Gastroesophageal sphincter (tissue), 4 donors: ENCODE results near the gene GAS2. TPM values are rescaled to one million over a fixed set of nuclear protein-coding genes. Genes with fewer than 3 reads are reported as not detected.
A peak's percentile ranks its signal among the peaks of the same experiment; 100 is the strongest.

ENCODE experiments used
- ATAC-seq: fragments of 150-250 bp; one replicate; pipeline ENCODE4 v1.9.1; 2016; ENCODE audit warnings: mild to moderate bottlenecking, moderate library complexity
- H3K27ac ChIP-seq, 4 donors: fragments of 200-600 bp; sonication (generic) in 3 of 4; 1 replicate in 3 of 4; 2 replicates in 1 of 4; pipeline ENCODE4 v1.5.1; 2016 to 2019
- H3K27me3 ChIP-seq: fragments of 200-600 bp; sonication (generic); one replicate; pipeline ENCODE4 v1.5.1; 2019
- H3K36me3 ChIP-seq, 2 donors: fragments of 200-600 bp; sonication (generic); one replicate each; pipeline ENCODE4 v1.5.1; 2019; ENCODE audit warnings: control low read depth in 1 of 2
- H3K4me1 ChIP-seq, 3 donors: fragments of 200-600 bp; sonication (generic); 1 replicate in 2 of 3; 2 replicates in 1 of 3; pipeline ENCODE4 v1.5.1; 2016 to 2019; ENCODE audit warnings: control low read depth in 2 of 3
- H3K4me3 ChIP-seq, 2 donors: fragments of 200-600 bp; sonication (generic); one replicate each; pipeline ENCODE4 v1.5.1; 2019; ENCODE audit warnings: mild to moderate bottlenecking in 1 of 2, moderate library complexity in 1 of 2
- H3K9me3 ChIP-seq, 3 donors: fragments of 200-600 bp; sonication (generic); one replicate each; pipeline ENCODE4 v1.5.1; 2017 to 2019; ENCODE audit warnings: control low read depth in 2 of 3
- EP300 ChIP-seq: sonication (generic); formaldehyde crosslinking; IDR thresholded peaks from one replicate; pipeline ENCODE4 v1.6.1; 2017; ENCODE audit warnings: antibody characterized with exemption, mild to moderate bottlenecking
- POLR2A ChIP-seq, 2 donors: fragments of 450-650 bp; IDR thresholded peaks; one replicate each; pipeline ENCODE4 v1.6.1; 2017; ENCODE audit warnings: antibody characterized with exemption in 2 of 2, mild to moderate bottlenecking in 2 of 2, moderate library complexity in 1 of 2
- POLR2AphosphoS5 ChIP-seq: sonication (generic); formaldehyde crosslinking; IDR thresholded peaks from one replicate; pipeline ENCODE4 v1.6.1; 2017; ENCODE audit warnings: antibody characterized with exemption
- WGBS, 2 donors: methylation state at CpG; one replicate each; pipeline ENCODE4 v1.1.5; 2018; ENCODE audit warnings: low coverage in 1 of 2; 5-methylcytosine and 5-hydroxymethylcytosine counted together
- total RNA-seq, 4 donors: library from RNA; depleted of rRNA; stranded (reverse); fragments of >200 nt; gene quantifications; one replicate each; pipeline ENCODE4 v1.1.0, GENCODE V29; 2016
- TF ChIP-seq, protein P1 (sequence below), 4 experiments: fragments of 200-600 bp in 2 of 4; fragments of 450-650 bp in 2 of 4; sonication (generic) in 1 of 4; IDR thresholded peaks; one replicate each; pipeline ENCODE4 v1.5.1; 2017 to 2019; ENCODE audit warnings: antibody characterized with exemption in 4 of 4, mild to moderate bottlenecking in 2 of 4, moderate library complexity in 2 of 4

Gene GAS2
- total RNA-seq, 4 donors from 2014 or later: 0.67 to 1.4 (median 0.86) TPM

DNA sequence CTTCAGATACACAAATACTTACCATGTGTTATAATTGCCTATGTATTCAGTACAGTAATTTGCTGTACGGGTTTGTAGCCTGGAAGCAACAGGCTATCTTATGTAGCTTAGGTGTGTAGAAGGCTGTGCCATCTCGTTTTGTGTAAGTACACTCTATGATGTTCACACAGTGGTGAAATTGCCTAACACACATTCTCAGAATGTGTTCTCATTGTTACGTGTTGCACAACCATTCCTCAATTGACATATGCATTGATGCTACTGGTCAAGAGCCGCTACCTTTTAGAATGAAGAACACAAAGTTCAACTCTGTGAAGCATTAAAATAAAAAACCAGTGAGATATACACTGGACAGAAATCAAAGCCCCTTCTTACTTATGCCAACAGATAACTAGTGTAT, 136.4 kb downstream of the GAS2 start:
- H3K9me3 ChIP-seq: no peaks in the 10 kb centered on the region
- no peak for TF ChIP-seq POLR2AphosphoS5
- TF ChIP-seq, protein P1, sequence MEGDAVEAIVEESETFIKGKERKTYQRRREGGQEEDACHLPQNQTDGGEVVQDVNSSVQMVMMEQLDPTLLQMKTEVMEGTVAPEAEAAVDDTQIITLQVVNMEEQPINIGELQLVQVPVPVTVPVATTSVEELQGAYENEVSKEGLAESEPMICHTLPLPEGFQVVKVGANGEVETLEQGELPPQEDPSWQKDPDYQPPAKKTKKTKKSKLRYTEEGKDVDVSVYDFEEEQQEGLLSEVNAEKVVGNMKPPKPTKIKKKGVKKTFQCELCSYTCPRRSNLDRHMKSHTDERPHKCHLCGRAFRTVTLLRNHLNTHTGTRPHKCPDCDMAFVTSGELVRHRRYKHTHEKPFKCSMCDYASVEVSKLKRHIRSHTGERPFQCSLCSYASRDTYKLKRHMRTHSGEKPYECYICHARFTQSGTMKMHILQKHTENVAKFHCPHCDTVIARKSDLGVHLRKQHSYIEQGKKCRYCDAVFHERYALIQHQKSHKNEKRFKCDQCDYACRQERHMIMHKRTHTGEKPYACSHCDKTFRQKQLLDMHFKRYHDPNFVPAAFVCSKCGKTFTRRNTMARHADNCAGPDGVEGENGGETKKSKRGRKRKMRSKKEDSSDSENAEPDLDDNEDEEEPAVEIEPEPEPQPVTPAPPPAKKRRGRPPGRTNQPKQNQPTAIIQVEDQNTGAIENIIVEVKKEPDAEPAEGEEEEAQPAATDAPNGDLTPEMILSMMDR (IDR thresholded peaks at IDR 0.05): no peak
- no peak for TF ChIP-seq EP300
- TF ChIP-seq POLR2A (IDR thresholded peaks at IDR 0.05): no peak
- no peaks in the 10 kb centered on the region for H3K4me1 ChIP-seq
- H3K36me3 ChIP-seq: no peaks in the 10 kb centered on the region
- WGBS, 2 donors: 84 to 93% methylated on average over 4 of the region's 4 CpGs
- H3K4me3 ChIP-seq: no peak overlapping the region
- no peaks in the 10 kb centered on the region for H3K27me3 ChIP-seq
- no peak overlapping the region for H3K27ac ChIP-seq
- ATAC-seq: no peak

DNA sequence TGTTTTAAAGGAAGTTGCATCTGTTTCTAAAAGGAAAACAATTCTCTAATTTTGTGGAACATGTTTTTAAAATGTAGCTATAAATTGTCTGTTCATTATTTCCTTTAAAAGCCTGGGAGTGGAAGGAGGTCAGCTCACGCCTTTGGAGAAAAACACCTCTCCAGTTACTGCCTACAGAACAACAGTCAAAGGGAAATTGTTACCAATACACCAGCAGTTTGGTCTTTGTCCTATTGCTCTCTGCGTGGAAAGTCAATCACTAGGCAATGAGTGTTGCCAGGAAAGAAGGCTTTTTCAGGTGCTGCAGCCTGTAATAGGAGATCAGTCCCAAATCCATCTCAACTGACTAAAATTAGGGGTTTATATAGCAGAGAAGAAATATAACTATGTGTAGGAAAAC, 141.0 kb downstream of the GAS2 start:
- Histone ChIP-seq H3K27me3 (no peaks in the 10 kb centered on the region), H3K27ac (no peak overlapping the region), H3K9me3 (no peaks in the 10 kb centered on the region), H3K4me1 (peaks cover 0 to 7% (median 0%) of the 10 kb centered on the region in 3 donors), H3K4me3 (no peak overlapping the region), H3K36me3 (no peaks in the 10 kb centered on the region)
- WGBS, 2 donors: 50 to 69% methylated on average over 1 to 2 of the region's 2 CpGs
- TF ChIP-seq POLR2A (IDR thresholded peaks at IDR 0.05) (no peak), EP300 (no peak), POLR2AphosphoS5 (no peak)
- TF ChIP-seq, protein P1 (IDR thresholded peaks at IDR 0.05): no peak
- ATAC-seq: no peak

GRCh38 chr11:22807855-22808570, 141.6 kb downstream of the GAS2 start:
- WGBS, 2 donors: 79 to 83% methylated on average over 2 of the region's 2 CpGs
- ATAC-seq: no peak
- Histone ChIP-seq H3K4me3 (no peak overlapping the region), H3K4me1 (peaks cover 0 to 7% (median 0%) of the 10 kb centered on the region in 3 donors), H3K27me3 (no peaks in the 10 kb centered on the region), H3K9me3 (no peaks in the 10 kb centered on the region), H3K27ac (peak overlapping the region in 1 of 4 donors; percentile 25), H3K36me3 (no peaks in the 10 kb centered on the region)
- TF ChIP-seq EP300 (no peak), POLR2AphosphoS5 (no peak), POLR2A (IDR thresholded peaks at IDR 0.05) (no peak)
- TF ChIP-seq, protein P1 (IDR thresholded peaks at IDR 0.05): no peak

- 47 to 81% methylated on average over 2 to 3 of the region's 3 CpGs for WGBS, 2 donors
- TF ChIP-seq POLR2A (IDR thresholded peaks at IDR 0.05) (no peak), EP300 (no peak), POLR2AphosphoS5 (no peak)
- TF ChIP-seq, protein P1 (IDR thresholded peaks at IDR 0.05): no peak
- Histone ChIP-seq H3K36me3 (no peaks in the 10 kb centered on the region), H3K4me1 (peaks cover 0 to 7% (median 0%) of the 10 kb centered on the region in 3 donors), H3K9me3 (no peaks in the 10 kb centered on the region), H3K27ac (peak overlapping the region in 1 of 4 donors; percentile 25), H3K27me3 (no peaks in the 10 kb centered on the region), H3K4me3 (no peak overlapping the region)
- no peak for ATAC-seq
These were observed 142.3 kb downstream of the GAS2 start for GRCh38 chr11:22808571-22809197.

GRCh38 chr11:22809893-22810292, 143.5 kb downstream of the GAS2 start:
- H3K9me3 ChIP-seq: no peaks in the 10 kb centered on the region
- no peak overlapping the region for H3K4me3 ChIP-seq
- no peaks in the 10 kb centered on the region for H3K36me3 ChIP-seq
- ATAC-seq: no peak
- no peaks in the 10 kb centered on the region for H3K27me3 ChIP-seq
- H3K27ac ChIP-seq: no peak overlapping the region
- 73 to 82% methylated on average over 3 of the region's 3 CpGs for WGBS, 2 donors
- H3K4me1 ChIP-seq: peaks cover 0 to 7% (median 0%) of the 10 kb centered on the region in 3 donors
- no peak for TF ChIP-seq POLR2A (IDR thresholded peaks at IDR 0.05)
- TF ChIP-seq, protein P1 (IDR thresholded peaks at IDR 0.05): no peak
- TF ChIP-seq POLR2AphosphoS5: no peak
- TF ChIP-seq EP300: no peak
